HUES6 (cell line): Measurements from ENCODE around the gene MLLT6.
A peak's percentile ranks its signal among the peaks of the same experiment; 100 is the strongest.

Experiments used
- H3K27ac ChIP-seq: 2 replicates; pipeline ENCODE4 v1.7.0; 2013; ENCODE audit warnings: low read depth, mild to moderate bottlenecking, low read length, inconsistent platforms
- H3K27me3 ChIP-seq: 2 replicates; pipeline ENCODE4 v1.6.1; 2013; ENCODE audit warnings: low read length; ENCODE audit not compliant: control insufficient read depth, insufficient read depth
- H3K36me3 ChIP-seq: 2 replicates; pipeline ENCODE4 v1.6.1; 2013; ENCODE audit warnings: low read length; ENCODE audit not compliant: control insufficient read depth, insufficient read depth
- H3K4me1 ChIP-seq: 2 replicates; pipeline ENCODE4 v1.6.1; 2013; ENCODE audit warnings: low read length; ENCODE audit not compliant: control insufficient read depth, insufficient read depth
- H3K4me3 ChIP-seq: 2 replicates; pipeline ENCODE4 v1.5.1; 2013; ENCODE audit warnings: low read depth, low read length
- H3K9ac ChIP-seq: one replicate; pipeline ENCODE4 v1.6.1; 2013; ENCODE audit warnings: mild to moderate bottlenecking, low read length
- H3K9me3 ChIP-seq: 2 replicates; pipeline ENCODE4 v1.6.1; 2013; ENCODE audit warnings: low read depth, low read length; ENCODE audit not compliant: control insufficient read depth, insufficient read depth

The MLLT6 gene

DNA sequence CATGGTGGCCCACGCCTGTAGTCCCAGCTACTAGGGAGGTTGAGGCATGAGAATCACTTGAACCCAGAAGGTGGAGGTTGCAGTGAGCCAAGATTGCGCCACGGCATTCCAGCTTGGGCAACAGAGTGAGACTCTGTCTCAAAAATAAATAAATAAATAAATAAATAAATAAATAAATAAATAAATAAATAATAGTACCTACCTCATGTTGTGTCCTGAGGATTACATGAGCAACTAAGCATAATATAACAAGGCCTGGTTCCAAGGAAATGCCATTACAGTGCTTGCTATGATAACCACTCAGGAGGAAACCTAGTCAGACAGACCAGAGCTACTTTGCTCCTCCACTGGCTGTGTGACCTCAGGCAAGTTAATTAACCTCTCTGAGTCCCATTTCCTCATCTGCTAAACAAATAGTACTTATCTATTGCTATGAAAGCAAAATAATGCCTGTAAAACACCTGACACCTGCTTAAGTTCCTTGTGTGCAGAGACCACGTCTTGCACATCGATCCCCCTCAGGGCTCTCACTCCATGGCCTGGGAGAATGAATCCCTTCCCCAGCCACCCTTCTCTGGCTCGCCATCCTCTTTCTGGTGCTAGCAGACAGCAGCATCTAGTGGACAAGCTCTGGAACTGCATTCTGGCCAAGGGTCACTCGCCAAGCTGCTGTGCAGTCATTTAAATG, 37.8 kb upstream of the MLLT6 start:
- H3K4me3 ChIP-seq, result no peak overlapping the region
- H3K27ac ChIP-seq, result no peak overlapping the region
- H3K9me3 ChIP-seq, result no peaks in the 10 kb centered on the region
- no peak overlapping the region for H3K9ac ChIP-seq
- no peaks in the 10 kb centered on the region for H3K36me3 ChIP-seq
- peaks cover 46% of the 10 kb centered on the region for H3K27me3 ChIP-seq
- H3K4me1 ChIP-seq, result peaks cover 32% of the 10 kb centered on the region

GRCh38 chr17:38667787-38668122, 37.3 kb upstream of the MLLT6 start:
- Histone ChIP-seq H3K4me1 (peaks cover 37% of the 10 kb centered on the region), H3K9ac (no peak overlapping the region), H3K27me3 (peaks cover 51% of the 10 kb centered on the region), H3K4me3 (no peak overlapping the region), H3K27ac (no peak overlapping the region), H3K9me3 (no peaks in the 10 kb centered on the region), H3K36me3 (no peaks in the 10 kb centered on the region)

DNA sequence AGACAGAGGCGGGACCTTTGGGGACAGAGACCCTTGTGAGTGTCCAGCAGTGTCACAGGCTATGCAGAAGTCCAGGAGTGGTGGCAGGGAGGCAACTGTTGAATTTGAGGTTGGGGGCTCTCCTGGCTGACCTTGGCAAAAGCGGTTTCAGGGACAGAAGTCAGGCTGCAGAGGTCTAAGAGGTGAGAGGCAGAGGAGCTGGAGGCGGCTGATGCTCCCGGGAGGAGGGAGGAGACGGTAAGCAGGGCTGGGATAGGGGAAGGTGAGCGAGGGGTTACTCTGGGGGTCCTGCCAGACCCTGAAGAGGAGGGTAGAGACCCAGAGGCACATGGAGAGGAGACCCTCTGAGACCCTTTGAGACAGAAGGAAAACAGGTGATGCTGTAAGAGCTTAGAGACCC, 35.6 kb upstream of the MLLT6 start:
- H3K27ac ChIP-seq, result no peak overlapping the region
- no peak overlapping the region for H3K9ac ChIP-seq
- peaks cover 69% of the 10 kb centered on the region for H3K27me3 ChIP-seq
- peaks cover 34% of the 10 kb centered on the region for H3K4me1 ChIP-seq
- no peak overlapping the region; the same call in 1 of the 2 replicates for H3K4me3 ChIP-seq
- no peaks in the 10 kb centered on the region for H3K9me3 ChIP-seq
- no peaks in the 10 kb centered on the region for H3K36me3 ChIP-seq

- Histone ChIP-seq H3K27me3 (peaks cover 92% of the 10 kb centered on the region), H3K4me1 (peaks cover 46% of the 10 kb centered on the region), H3K27ac (no peak overlapping the region), H3K9me3 (no peaks in the 10 kb centered on the region), H3K36me3 (no peaks in the 10 kb centered on the region), H3K4me3 (peak overlapping the region; percentile 64), H3K9ac (peak overlapping the region; percentile 48)
Observed at GRCh38 chr17:38671939-38672720, 32.9 kb upstream of the MLLT6 start.

DNA sequence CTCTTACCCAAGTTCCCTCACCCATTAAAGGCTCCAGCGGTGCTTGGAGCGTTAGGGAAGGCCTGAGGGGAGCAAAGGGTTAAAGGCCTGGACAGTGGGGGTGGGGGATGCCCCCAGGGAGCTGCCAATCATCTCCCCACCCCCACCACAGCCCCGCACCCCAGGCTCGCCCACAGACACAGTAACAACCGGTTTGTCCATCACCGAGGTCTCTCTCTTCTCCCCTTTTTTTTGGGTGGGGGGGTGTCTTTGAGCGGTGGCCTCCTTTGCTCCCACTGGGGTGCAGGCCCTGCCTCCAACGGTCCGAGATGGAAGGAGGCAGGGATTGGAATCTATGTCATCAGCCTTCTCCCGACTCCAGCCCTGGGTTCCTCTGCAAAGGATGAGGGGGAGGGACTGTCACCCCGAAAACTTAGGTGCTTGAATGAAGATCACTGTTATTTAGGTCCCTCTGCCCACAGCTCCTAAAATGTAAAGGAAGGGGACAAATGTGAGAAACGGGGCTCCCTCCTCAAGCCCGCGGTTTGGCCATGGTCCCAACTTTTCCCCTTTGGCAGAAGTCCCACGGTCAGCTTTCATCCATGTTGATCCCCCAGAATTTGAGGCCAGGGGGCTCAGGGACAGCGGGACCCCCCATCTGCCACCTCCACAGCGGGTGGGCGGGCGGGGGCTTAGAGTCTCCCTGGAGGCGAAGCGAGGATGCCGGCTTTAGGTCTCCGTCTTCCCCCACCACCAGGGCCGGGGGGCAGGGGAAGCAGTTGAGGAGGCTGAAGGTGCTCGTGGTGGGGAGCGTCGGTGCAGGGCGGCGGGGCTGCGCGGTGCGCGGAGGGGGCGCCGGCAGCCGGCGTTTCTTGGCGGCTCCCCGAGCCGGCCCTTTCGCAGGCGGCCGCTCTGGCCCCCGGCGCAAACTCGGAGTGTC, 32.0 kb upstream of the MLLT6 start:
- H3K27ac ChIP-seq, result no peak overlapping the region
- no peaks in the 10 kb centered on the region for H3K36me3 ChIP-seq
- H3K9ac ChIP-seq, result peak overlapping the region; percentile 55
- peaks cover 48% of the 10 kb centered on the region for H3K4me1 ChIP-seq
- no peaks in the 10 kb centered on the region for H3K9me3 ChIP-seq
- H3K27me3 ChIP-seq, result peaks cover 88% of the 10 kb centered on the region
- H3K4me3 ChIP-seq, result peak overlapping the region; percentile 64

GRCh38 chr17:38673707-38674013, 31.4 kb upstream of the MLLT6 start:
- H3K27ac ChIP-seq, result no peak overlapping the region

GRCh38 chr17:38674014-38674748, 30.9 kb upstream of the MLLT6 start:
- H3K4me1 ChIP-seq, result peaks cover 45% of the 10 kb centered on the region
- H3K4me3 ChIP-seq, result peak overlapping the region; percentile 64
- peak overlapping the region; percentile 46; the same call in 1 of the 2 replicates for H3K27ac ChIP-seq
- no peaks in the 10 kb centered on the region for H3K36me3 ChIP-seq
- H3K9me3 ChIP-seq, result no peaks in the 10 kb centered on the region
- H3K27me3 ChIP-seq, result peaks cover 76% of the 10 kb centered on the region
- peak overlapping the region; percentile 42 for H3K9ac ChIP-seq

More at GRCh38 chr17:38673707-38674013, 31.4 kb upstream of the MLLT6 start:
- Histone ChIP-seq H3K9me3 (no peaks in the 10 kb centered on the region), H3K36me3 (no peaks in the 10 kb centered on the region), H3K4me3 (peak overlapping the region; percentile 64), H3K9ac (peak overlapping the region; percentile 42), H3K27me3 (peaks cover 81% of the 10 kb centered on the region), H3K4me1 (peaks cover 48% of the 10 kb centered on the region)

DNA sequence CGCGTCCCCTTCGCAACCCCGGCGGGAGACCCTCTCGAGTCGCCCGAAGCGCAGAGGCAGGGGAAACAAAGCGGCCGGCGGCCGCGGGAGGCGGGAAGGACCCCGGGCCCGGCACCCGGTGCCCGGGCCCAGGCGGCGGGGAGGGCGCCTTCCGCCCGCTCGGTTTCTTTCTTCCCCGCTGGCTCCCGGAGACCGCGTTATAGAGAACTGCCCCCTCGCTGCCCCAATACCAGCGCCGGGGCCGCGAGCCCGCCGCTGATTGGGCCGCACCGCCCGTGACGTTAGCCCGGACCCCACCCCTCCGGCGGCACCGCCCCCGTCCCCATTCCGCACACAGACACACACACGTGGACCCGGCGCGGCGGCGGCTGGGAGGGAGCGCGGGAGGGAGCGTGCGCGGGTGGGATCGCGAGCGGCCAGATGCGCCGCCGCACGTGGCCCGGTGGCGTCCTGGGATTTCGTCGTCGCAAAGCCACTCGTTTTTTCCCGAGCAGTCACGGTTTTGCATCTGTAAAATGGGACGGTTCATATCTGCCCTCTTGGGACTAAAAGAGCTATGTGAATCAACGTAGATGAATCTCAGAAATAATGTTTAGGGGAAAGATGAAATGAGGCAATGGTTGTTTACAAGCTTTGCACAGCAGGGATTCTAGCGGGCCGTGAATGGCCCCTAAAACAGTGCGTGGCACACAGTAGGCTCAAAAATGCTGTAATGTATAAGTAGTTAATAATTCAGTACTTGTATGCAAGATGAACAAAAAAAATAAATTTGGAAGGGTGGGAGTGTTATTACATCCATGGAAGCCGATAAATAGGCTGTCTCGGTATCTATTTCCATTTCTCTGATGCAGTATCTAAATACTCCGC, 30.1 kb upstream of the MLLT6 start, which contains the start of gene EPOP:
EPOP (minus strand) TSS at position 209 of the 867 bp plus-strand sequence. CDS start 462 bp downstream, outside the sequence.
- H3K27ac ChIP-seq, result peak within 1 kb of the TSS; percentile 46; the same call in 1 of the 2 replicates
- peaks cover 37% of the 10 kb centered on the region for H3K4me1 ChIP-seq
- peak within 1 kb of the TSS; percentile 64 for H3K4me3 ChIP-seq
- H3K36me3 ChIP-seq, result no peaks in the 10 kb centered on the region
- peak within 1 kb of the TSS; percentile 42 for H3K9ac ChIP-seq
- peaks cover 68% of the 10 kb centered on the region for H3K27me3 ChIP-seq
- no peaks in the 10 kb centered on the region for H3K9me3 ChIP-seq

DNA sequence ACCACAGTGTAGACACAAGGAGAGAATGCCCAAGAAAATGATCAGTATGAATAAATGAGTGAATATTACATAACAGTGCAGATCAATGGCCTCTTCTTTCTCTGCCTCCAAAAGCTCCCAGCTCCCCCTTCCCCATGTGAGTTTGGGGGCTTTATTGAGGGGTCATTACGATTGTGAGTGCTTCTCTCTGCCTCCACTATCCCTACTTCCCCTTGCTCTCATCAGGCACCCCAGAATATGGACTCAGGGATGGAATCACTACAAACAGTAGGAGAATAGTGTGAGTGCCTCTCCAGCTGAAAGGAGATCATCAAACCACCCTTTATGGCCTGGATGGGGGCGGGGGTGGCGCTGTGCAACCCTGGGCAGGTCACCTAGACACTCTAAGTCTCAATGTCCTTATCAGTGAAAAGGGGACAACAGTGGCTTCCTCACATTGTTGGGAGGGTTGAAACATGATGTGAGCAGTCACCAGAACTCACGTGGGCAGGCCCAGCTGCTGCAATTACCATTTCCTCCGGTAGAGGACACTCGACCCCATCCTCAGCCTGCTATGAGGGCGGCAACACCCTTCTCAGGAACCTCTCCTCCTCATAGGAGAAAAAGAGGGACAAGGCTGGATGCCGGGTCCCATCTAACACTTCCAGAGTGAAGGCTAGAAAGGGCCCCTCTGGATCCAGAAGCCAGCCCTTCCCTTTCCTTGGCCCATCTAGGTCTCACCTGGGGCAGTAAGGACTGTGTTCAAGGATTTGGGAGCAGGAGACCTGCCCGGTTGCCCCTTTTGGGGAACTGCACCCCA, 28.2 kb upstream of the MLLT6 start:
- peaks cover 27% of the 10 kb centered on the region for H3K4me1 ChIP-seq
- H3K27me3 ChIP-seq, result peaks cover 50% of the 10 kb centered on the region
- H3K4me3 ChIP-seq, result no peak overlapping the region
- H3K27ac ChIP-seq, result no peak overlapping the region
- H3K9ac ChIP-seq, result no peak overlapping the region
- H3K36me3 ChIP-seq, result no peaks in the 10 kb centered on the region
- no peaks in the 10 kb centered on the region for H3K9me3 ChIP-seq
